HEK293 (cell line): Measurements from ENCODE around the gene RSRC2.

Experiments used
- ZNF140 ChIP-seq: fragments of 450-650 bp; formaldehyde crosslinking; IDR thresholded peaks from 2 replicates; pipeline ENCODE4 v1.5.1; 2016; ENCODE audit warnings: missing biosample characterization, missing genetic modification characterization
- ZNF560 ChIP-seq: fragments of 450-650 bp; formaldehyde crosslinking; IDR thresholded peaks from 2 replicates; pipeline ENCODE4 v1.5.1; 2017; ENCODE audit warnings: missing biosample characterization, missing genetic modification characterization, borderline replicate concordance
- ZNF76 ChIP-seq: fragments of 450-650 bp; formaldehyde crosslinking; IDR thresholded peaks from 2 replicates; pipeline ENCODE4; 2016; ENCODE audit warnings: low read depth, missing biosample characterization, missing genetic modification characterization, borderline replicate concordance
- ZNF777 ChIP-seq: fragments of 450-650 bp; formaldehyde crosslinking; IDR thresholded peaks from 2 replicates; pipeline ENCODE4 v1.5.1; 2017; ENCODE audit warnings: missing biosample characterization, missing genetic modification characterization, borderline replicate concordance
- TF ChIP-seq, protein P1 (sequence below): fragments of 450-650 bp; formaldehyde crosslinking; IDR thresholded peaks from 2 replicates; pipeline ENCODE4 v1.5.1; 2016; ENCODE audit warnings: missing biosample characterization, missing genetic modification characterization

DNA sequence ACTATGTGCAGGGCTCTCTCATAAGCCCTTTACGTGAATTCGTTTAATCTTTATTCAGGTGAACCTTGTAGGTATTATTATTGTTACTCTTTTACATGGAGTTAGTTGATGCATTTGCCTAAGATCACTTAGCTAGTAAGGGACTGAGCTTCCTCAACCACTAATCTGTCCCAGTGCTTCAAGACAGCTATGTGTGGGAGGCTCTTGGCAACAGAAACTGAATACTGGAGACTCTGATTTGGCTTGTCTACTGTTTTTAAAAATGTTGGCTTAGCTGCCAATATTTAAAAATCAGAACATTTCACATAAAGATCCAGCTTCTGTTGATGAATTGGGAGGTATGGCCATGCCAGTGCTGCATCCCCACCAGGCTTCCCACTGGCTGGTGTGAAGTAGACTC lies 7.1 kb upstream of the RSRC2 start:
- no peak for TF ChIP-seq ZNF777 (tag by site-specific recombination)
- TF ChIP-seq ZNF560 (tag by site-specific recombination), result no peak
- TF ChIP-seq ZNF76 (tag by site-specific recombination), result no peak
- TF ChIP-seq, protein P1, sequence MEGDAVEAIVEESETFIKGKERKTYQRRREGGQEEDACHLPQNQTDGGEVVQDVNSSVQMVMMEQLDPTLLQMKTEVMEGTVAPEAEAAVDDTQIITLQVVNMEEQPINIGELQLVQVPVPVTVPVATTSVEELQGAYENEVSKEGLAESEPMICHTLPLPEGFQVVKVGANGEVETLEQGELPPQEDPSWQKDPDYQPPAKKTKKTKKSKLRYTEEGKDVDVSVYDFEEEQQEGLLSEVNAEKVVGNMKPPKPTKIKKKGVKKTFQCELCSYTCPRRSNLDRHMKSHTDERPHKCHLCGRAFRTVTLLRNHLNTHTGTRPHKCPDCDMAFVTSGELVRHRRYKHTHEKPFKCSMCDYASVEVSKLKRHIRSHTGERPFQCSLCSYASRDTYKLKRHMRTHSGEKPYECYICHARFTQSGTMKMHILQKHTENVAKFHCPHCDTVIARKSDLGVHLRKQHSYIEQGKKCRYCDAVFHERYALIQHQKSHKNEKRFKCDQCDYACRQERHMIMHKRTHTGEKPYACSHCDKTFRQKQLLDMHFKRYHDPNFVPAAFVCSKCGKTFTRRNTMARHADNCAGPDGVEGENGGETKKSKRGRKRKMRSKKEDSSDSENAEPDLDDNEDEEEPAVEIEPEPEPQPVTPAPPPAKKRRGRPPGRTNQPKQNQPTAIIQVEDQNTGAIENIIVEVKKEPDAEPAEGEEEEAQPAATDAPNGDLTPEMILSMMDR (tag by site-specific recombination), result no peak
- TF ChIP-seq ZNF140 (tag by site-specific recombination), result no peak
